Smooth muscle cell (in vitro differentiated cells): ENCODE data around the gene DENND1A. TPM values are rescaled to one million over a fixed set of nuclear protein-coding genes. Genes with fewer than 3 reads are reported as not detected.

Experiments used
- DNase-seq: peaks from one replicate; lab custom pipeline; 2025; ENCODE audit not compliant: unreplicated experiment; lab: John Stamatoyannopoulos, UW
- H2AFZ ChIP-seq: fragments of 200-600 bp; sonication (generic); 2 replicates; pipeline ENCODE4 v1.6.0; 2016; ENCODE audit warnings: antibody characterized with exemption, low read depth, mild to moderate bottlenecking
- H3F3A ChIP-seq: fragments of 200-600 bp; sonication (generic); 2 replicates; pipeline ENCODE4 v1.6.0; 2017; ENCODE audit warnings: antibody characterized with exemption, low read depth
- H3K27ac ChIP-seq: fragments of 200-600 bp; sonication (generic); 2 replicates; pipeline ENCODE4 v1.5.1; 2016; ENCODE audit warnings: low read depth, mild to moderate bottlenecking
- H3K27me3 ChIP-seq: fragments of 200-600 bp; sonication (generic); 2 replicates; pipeline ENCODE4 v1.6.1; 2016; ENCODE audit warnings: low read depth, mild to moderate bottlenecking
- H3K36me3 ChIP-seq: fragments of 200-600 bp; sonication (generic); 2 replicates; pipeline ENCODE4 v1.5.1; 2016; ENCODE audit warnings: low read depth
- H3K4me1 ChIP-seq: fragments of 200-600 bp; sonication (generic); 2 replicates; pipeline ENCODE4 v1.5.1; 2016; ENCODE audit warnings: low read depth
- H3K4me2 ChIP-seq: fragments of 200-600 bp; sonication (generic); 2 replicates; pipeline ENCODE4 v1.6.0; 2016; ENCODE audit warnings: mild to moderate bottlenecking
- H3K4me3 ChIP-seq: fragments of 200-600 bp; sonication (generic); 2 replicates; pipeline ENCODE4 v1.5.1; 2016; ENCODE audit warnings: mild to moderate bottlenecking
- H3K79me2 ChIP-seq: fragments of 200-600 bp; sonication (generic); 2 replicates; pipeline ENCODE4 v1.6.0; 2016; ENCODE audit warnings: low read depth, mild to moderate bottlenecking
- H3K9ac ChIP-seq: fragments of 200-600 bp; sonication (generic); 2 replicates; pipeline ENCODE4 v1.6.0; 2016; ENCODE audit warnings: low read depth
- H3K9me3 ChIP-seq: fragments of 200-600 bp; sonication (generic); replicated peaks from 2 replicates; pipeline ENCODE4 v1.5.1; 2016; ENCODE audit warnings: low read depth
- H4K20me1 ChIP-seq: fragments of 200-600 bp; sonication (generic); 2 replicates; pipeline ENCODE4 v1.6.0; 2016; ENCODE audit warnings: low read depth
- WGBS: methylation state at CpG from one replicate; pipeline ENCODE4 v1.1.7; 2016; ENCODE audit warnings: low lambda C conversion rate; 5-methylcytosine and 5-hydroxymethylcytosine counted together
- polyA plus RNA-seq: library from polyadenylated mRNA; unstranded; fragments of >200 nt; fragmentation: Nextera tagmentation; extraction: Ambion mirVana; gene quantifications from 2 replicates; pipeline ENCODE4 v1.2.1, GENCODE V29; 2016
- total RNA-seq: library from RNA; depleted of rRNA; stranded (reverse); fragments of >200 nt; gene quantifications from 2 replicates; pipeline ENCODE4 v1.2.3, GENCODE V29; 2014
- TF ChIP-seq, protein P1 (sequence below): fragments of 200-600 bp; sonication (generic); IDR thresholded peaks from 2 replicates; pipeline ENCODE4 v1.5.1; 2017; ENCODE audit warnings: borderline replicate concordance, mild to moderate bottlenecking, antibody characterized with exemption; ENCODE audit not compliant: insufficient read depth, poor library complexity, severe bottlenecking

Gene DENND1A
- total and polyA plus RNA-seq, 2 experiments from 2014 or later, result 8.1 to 20.2 TPM

DNA sequence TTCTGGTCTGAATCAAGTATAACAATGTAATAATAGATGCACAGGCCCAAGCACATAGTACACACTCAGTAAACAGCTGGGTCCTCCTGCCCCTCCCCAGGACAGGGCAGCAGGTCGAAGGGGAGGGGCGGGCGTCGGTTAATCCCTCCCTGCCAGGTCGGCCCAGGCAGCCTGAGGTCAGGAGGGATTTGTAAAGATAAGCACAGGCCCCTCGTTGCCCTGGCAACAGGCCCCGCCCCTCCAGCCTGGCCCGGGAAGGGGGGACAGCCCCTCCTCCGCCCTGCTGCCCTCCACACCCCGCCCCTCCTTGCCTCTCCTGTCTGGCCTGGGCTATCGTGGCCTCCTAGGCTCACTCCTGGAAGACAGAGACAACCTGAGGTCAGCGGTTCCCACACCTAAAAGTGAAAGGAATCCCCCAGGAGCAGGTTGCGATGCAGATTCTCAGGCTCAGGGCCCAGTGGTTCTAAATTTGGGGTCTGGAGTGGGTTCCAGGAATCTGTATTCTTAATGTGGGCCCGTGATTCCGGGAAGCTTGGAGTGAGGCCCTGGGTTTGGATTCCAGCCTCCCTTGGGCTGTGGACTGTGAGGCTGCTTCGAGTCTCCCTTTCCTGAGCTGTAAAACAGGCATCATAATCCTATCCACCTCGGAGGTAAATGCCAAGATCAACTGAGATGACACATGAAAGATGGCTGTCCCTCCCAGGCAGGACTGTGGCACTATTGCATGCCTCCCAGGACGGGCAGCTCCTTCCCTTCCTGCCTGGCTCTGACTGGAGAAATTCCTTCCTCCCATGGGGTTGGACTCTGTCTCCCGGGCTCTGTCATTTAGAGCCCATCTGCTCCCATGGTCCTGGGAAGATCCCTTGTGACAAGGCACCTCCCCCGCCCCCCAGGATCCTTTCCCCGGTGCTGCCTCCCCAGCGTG lies 569.5 kb downstream of the DENND1A start:
- Histone ChIP-seq H3K4me1 (peaks cover 65% of the 10 kb centered on the region), H2AFZ (no peak overlapping the region)

DNA sequence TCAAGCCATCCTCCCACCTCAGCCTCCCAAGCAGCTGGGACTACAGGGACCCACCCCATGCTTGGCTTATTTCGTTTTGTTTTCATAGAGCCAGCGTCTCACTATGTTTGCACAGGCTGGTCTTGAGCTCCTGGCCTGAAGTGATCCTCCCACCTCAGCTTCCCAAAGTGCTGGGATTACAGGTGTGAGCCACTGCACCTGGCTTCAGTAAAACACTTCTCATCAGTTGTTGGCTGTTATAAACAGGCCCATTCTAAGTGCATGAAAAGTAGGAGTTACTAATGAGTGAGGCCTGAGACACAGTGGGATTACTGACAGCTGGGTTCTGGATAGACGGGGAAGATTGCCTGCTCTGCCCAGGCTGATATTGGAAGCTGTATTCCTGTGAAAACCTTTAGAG lies 570.4 kb downstream of the DENND1A start:
- Histone ChIP-seq H3K9ac (no peak overlapping the region), H3K9me3 (no peaks in the 10 kb centered on the region), H3K79me2 (peaks cover 22% of the 10 kb centered on the region), H4K20me1 (no peaks in the 10 kb centered on the region), H3K36me3 (no peaks in the 10 kb centered on the region), H2AFZ (no peak overlapping the region), H3K27me3 (no peaks in the 10 kb centered on the region), H3F3A (peaks cover 15% of the 10 kb centered on the region), H3K4me1 (peaks cover 60% of the 10 kb centered on the region), H3K4me2 (peak overlapping the region; percentile 76), H3K27ac (peak overlapping the region; percentile 75), H3K4me3 (no peak overlapping the region)
- no peak for DNase-seq
- 29% methylated on average over 3 of the region's 3 CpGs for WGBS
- TF ChIP-seq, protein P1, sequence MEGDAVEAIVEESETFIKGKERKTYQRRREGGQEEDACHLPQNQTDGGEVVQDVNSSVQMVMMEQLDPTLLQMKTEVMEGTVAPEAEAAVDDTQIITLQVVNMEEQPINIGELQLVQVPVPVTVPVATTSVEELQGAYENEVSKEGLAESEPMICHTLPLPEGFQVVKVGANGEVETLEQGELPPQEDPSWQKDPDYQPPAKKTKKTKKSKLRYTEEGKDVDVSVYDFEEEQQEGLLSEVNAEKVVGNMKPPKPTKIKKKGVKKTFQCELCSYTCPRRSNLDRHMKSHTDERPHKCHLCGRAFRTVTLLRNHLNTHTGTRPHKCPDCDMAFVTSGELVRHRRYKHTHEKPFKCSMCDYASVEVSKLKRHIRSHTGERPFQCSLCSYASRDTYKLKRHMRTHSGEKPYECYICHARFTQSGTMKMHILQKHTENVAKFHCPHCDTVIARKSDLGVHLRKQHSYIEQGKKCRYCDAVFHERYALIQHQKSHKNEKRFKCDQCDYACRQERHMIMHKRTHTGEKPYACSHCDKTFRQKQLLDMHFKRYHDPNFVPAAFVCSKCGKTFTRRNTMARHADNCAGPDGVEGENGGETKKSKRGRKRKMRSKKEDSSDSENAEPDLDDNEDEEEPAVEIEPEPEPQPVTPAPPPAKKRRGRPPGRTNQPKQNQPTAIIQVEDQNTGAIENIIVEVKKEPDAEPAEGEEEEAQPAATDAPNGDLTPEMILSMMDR, result no peak

More for the DNA sequence above, 569.5 kb downstream of the DENND1A start:
- Histone ChIP-seq H3K4me2 (peak overlapping the region; percentile 76), H3K27ac (peak overlapping the region; percentile 75), H3K4me3 (no peak overlapping the region), H3K9ac (peak overlapping the region; percentile 37), H3K27me3 (no peaks in the 10 kb centered on the region), H3K36me3 (no peaks in the 10 kb centered on the region), H3K9me3 (no peaks in the 10 kb centered on the region), H3F3A (peaks cover 20% of the 10 kb centered on the region), H3K79me2 (peaks cover 22% of the 10 kb centered on the region), H4K20me1 (no peaks in the 10 kb centered on the region)
- WGBS, result 4% methylated on average over 17 of the region's 22 CpGs
- peak; percentile 26 for DNase-seq
- TF ChIP-seq, protein P1, result no peak

DNA sequence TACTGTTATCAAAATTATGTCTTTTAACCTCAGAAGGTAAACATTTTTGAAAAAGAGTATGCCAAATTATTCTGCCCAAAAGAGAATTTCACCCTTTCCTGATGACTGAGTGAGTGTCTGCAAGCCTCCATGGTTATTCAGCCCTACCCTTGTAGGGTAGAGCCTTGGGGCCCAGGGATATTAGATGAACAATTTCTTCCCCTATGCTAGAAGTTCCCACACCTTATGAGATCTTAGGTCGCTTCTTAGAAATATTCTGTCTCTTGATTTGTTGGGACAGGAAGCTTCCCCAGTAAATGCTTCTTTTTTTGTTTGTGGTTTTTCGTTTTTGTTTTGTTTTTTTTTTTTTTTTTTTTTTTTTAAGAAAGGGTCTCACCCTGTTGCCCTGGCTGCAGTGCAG lies 570.8 kb downstream of the DENND1A start:
- TF ChIP-seq, protein P1, result no peak
- Histone ChIP-seq H3K27me3 (no peaks in the 10 kb centered on the region), H4K20me1 (no peaks in the 10 kb centered on the region), H3K27ac (no peak overlapping the region), H3K9me3 (no peaks in the 10 kb centered on the region), H3K4me2 (peak overlapping the region; percentile 76), H3F3A (peaks cover 15% of the 10 kb centered on the region), H3K4me1 (peaks cover 59% of the 10 kb centered on the region), H2AFZ (no peak overlapping the region), H3K4me3 (no peak overlapping the region), H3K9ac (no peak overlapping the region), H3K79me2 (peaks cover 22% of the 10 kb centered on the region), H3K36me3 (no peaks in the 10 kb centered on the region)
- no peak for DNase-seq
- 52% methylated on average over 2 of the region's 2 CpGs for WGBS
